Right lobe of liver (tissue), 6 donors: ENCODE data around the gene TGFBI. TPM values are rescaled to one million over a fixed set of nuclear protein-coding genes. Genes with fewer than 3 reads are reported as not detected.

Experiments
- ATAC-seq, 4 donors: fragments of 200-7000 bp; cut with Tn5 transposase; one replicate each; pipeline ENCODE4 v1.9.1; 2020; ENCODE audit warnings: mild to moderate bottlenecking in 4 of 4, moderate library complexity in 4 of 4
- DNase-seq, 3 donors: peaks; one replicate each; pipeline ENCODE4 v3.0.0-alpha.2; 2020
- H3K27ac ChIP-seq, 3 donors: fragments of 200-600 bp; one replicate each; pipeline ENCODE4 v1.8.0; 2022
- H3K27me3 ChIP-seq, 2 donors: fragments of 200-600 bp; one replicate each; pipeline ENCODE4 v1.8.0; 2022
- H3K36me3 ChIP-seq, 4 donors: fragments of 200-600 bp; sonication (generic) in 1 of 4; one replicate each; pipeline versions ENCODE4 v1.5.1 to v1.8.0; 2017 to 2022; ENCODE audit warnings: control low read depth in 1 of 4
- H3K4me1 ChIP-seq, 4 donors: fragments of 200-600 bp; sonication (generic) in 1 of 4; one replicate each; pipeline versions ENCODE4 v1.5.1 to v1.8.0; 2017 to 2022; ENCODE audit warnings: control low read depth in 1 of 4
- H3K4me3 ChIP-seq, 3 donors: fragments of 200-600 bp; one replicate each; pipeline ENCODE4 v1.8.0; 2022
- H3K9me3 ChIP-seq, 4 donors: fragments of 200-600 bp; sonication (generic) in 1 of 4; one replicate each; pipeline versions ENCODE4 v1.5.1 to v1.8.0; 2017 to 2022; ENCODE audit warnings: control low read depth in 1 of 4
- CTCF ChIP-seq, 4 donors: fragments of 200-600 bp in 3 of 4; fragments of 450-650 bp in 1 of 4; IDR thresholded peaks; one replicate each; pipeline versions ENCODE4 v1.5.1 to v1.8.0; 2016 to 2022; ENCODE audit warnings: antibody characterized with exemption in 4 of 4, mild to moderate bottlenecking in 2 of 4
- POLR2A ChIP-seq: fragments of 450-650 bp; IDR thresholded peaks from one replicate; pipeline ENCODE4 v1.6.1; 2017; ENCODE audit warnings: antibody characterized with exemption, mild to moderate bottlenecking
- WGBS: methylation state at CpG from one replicate; pipeline ENCODE4 v1.1.6; 2018; ENCODE audit warnings: low coverage, low lambda C conversion rate; ENCODE audit not compliant: insufficient coverage; ENCODE audit errors: missing lambda C conversion rate; 5-methylcytosine and 5-hydroxymethylcytosine counted together
- intact Hi-C, 2 donors: fragments of 100-400 bp; cut with DNase I; formaldehyde crosslinking; loops; one replicate each; pipeline versions ENCODE4 v1.11.2 to v1.14.1; 2022
- total RNA-seq, 6 experiments: library from RNA; depleted of rRNA in 2 of 6; stranded (reverse); fragments of >200 nt in 2 of 6; fragmentation: NEBNext Ultra II Directional in 3 of 6; extraction: Animal tissue kit (Norgen Biotek cat#: 25700) in 3 of 6; gene quantifications; one replicate each; pipeline versions ENCODE4 v1.1.0 to v1.2.4, GENCODE V29; 2016 to 2023
- donor health status: DM: no; HTN: yes; CAD: no.
- donor health status: DM: no; HTN: no; CAD: no.
- donor health status: DM: no; HTN: no; CAD: no.
- donor health status: DM: no; HTN: yes; CAD: no.
- donor health status: DM: no; HTN: yes; CAD: no.

TGFBI gene
- total RNA-seq, 6 experiments from 2014 or later, result 30.7 to 143 (median 87.2) TPM

GRCh38 chr5:135990528-135991255 is 38.1 kb upstream of the TGFBI start:
- Histone ChIP-seq H3K27me3 (no peaks in the 10 kb centered on the region), H3K4me3 (no peak overlapping the region), H3K9me3 (no peaks in the 10 kb centered on the region), H3K27ac (no peak overlapping the region), H3K36me3 (no peaks in the 10 kb centered on the region), H3K4me1 (no peaks in the 10 kb centered on the region)
- intact Hi-C loops, result no loop called here
- ATAC-seq (peak; percentile 26 to 61 (median 42)), DNase-seq (no peak)
- WGBS, result 87% methylated on average over 15 of the region's 21 CpGs
- no peak for TF ChIP-seq CTCF (IDR thresholded peaks at IDR 0.05)
- no peak for TF ChIP-seq POLR2A

- WGBS, result 79% methylated on average over 6 of the region's 6 CpGs
- DNase-seq, result no peak
- H3K9me3 ChIP-seq, result no peaks in the 10 kb centered on the region
- no peak overlapping the region for H3K27ac ChIP-seq
- H3K36me3 ChIP-seq, result no peaks in the 10 kb centered on the region
- no peak overlapping the region for H3K4me3 ChIP-seq
- ATAC-seq, result no peak
- intact Hi-C loops, result no loop called here
- H3K27me3 ChIP-seq, result no peaks in the 10 kb centered on the region
- TF ChIP-seq CTCF (IDR thresholded peaks at IDR 0.05) (no peak), POLR2A (no peak)
- no peaks in the 10 kb centered on the region for H3K4me1 ChIP-seq
These were observed 37.4 kb upstream of the TGFBI start for GRCh38 chr5:135991429-135991828.

GRCh38 chr5:135993335-135993879 is 35.4 kb upstream of the TGFBI start:
- DNase-seq (no peak), ATAC-seq (no peak)
- Histone ChIP-seq H3K27ac (no peak overlapping the region), H3K36me3 (no peaks in the 10 kb centered on the region), H3K4me3 (no peak overlapping the region), H3K27me3 (no peaks in the 10 kb centered on the region), H3K9me3 (no peaks in the 10 kb centered on the region), H3K4me1 (no peaks in the 10 kb centered on the region)
- no peak for TF ChIP-seq POLR2A
- TF ChIP-seq CTCF (IDR thresholded peaks at IDR 0.05), result no peak
- intact Hi-C loops, result no loop called here
- 83% methylated on average over 6 of the region's 6 CpGs for WGBS

GRCh38 chr5:135993880-135994636 is 34.7 kb upstream of the TGFBI start:
- Histone ChIP-seq H3K4me1 (no peaks in the 10 kb centered on the region), H3K9me3 (no peaks in the 10 kb centered on the region), H3K36me3 (no peaks in the 10 kb centered on the region), H3K4me3 (no peak overlapping the region), H3K27me3 (no peaks in the 10 kb centered on the region), H3K27ac (no peak overlapping the region)
- TF ChIP-seq CTCF (IDR thresholded peaks at IDR 0.05) (no peak), POLR2A (no peak)
- 65% methylated on average over 6 of the region's 6 CpGs for WGBS
- no peak for ATAC-seq
- intact Hi-C loops, result no loop called here
- no peak for DNase-seq
